ENCODE data around the gene DENND1B.

DENND1B gene

DNA sequence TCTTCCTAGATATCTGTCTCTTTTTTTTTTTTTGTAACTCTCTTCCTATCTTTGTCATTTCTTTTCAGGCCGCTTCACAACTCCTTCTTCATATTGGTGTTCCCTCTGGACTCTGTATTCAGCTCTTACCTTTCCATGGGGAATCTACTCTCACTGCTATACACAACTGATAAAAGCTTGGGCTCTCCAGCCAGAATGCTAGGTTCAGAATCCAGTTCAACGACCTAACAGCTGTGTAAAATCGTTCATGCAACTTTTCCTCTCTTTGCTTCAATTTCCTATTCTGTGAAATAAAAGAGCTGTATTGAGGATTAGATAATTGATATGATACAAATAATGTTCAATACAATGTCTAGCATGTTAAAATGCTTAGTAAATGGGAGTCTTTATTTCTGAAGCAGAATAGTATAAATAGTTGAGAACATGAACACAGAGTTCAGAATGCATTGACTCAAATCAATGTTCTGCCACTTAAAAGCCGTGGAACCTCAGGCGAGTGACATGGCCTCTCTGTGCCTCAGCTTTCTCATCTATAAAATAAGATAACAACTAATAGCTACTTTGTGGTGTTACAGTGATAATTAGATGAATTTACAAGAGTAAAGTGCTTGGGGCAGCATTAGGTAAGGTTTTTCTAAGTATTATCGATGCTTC is 88.5 kb downstream of the DENND1B start:
- no peak for DNase-seq (ENCODE audit: low read depth in 1 of 2, low spot score in 1 of 2)

GRCh38 chr1:197686231-197686630 is 89.0 kb downstream of the DENND1B start:
- DNase-seq (ENCODE audit: low read depth in 1 of 2, low spot score in 1 of 2), result no peak

DNA sequence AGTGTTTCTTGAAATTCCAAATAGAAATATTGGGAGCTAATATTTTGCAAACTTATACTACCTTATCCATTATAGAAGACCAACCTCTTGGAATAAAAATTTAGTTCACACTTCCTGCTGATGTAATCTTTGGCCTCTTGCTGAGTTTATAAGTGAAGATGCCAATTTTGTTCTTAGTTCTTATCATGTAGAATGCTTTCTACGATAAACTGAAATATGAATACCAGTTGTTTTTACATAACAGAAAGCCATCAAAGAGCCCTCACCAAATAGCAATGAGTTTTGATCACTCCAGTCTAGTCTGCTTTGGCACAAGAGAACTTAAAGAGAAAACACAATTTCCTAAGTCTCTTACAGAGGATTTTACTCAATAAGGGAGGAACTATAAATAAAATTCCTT is 89.5 kb downstream of the DENND1B start:
- no peak for DNase-seq (ENCODE audit: low read depth in 1 of 2, low spot score in 1 of 2)

- no peak for DNase-seq (ENCODE audit: low read depth in 1 of 2, low spot score in 1 of 2)
These were observed 91.3 kb downstream of the DENND1B start for GRCh38 chr1:197683895-197684553.

DNA sequence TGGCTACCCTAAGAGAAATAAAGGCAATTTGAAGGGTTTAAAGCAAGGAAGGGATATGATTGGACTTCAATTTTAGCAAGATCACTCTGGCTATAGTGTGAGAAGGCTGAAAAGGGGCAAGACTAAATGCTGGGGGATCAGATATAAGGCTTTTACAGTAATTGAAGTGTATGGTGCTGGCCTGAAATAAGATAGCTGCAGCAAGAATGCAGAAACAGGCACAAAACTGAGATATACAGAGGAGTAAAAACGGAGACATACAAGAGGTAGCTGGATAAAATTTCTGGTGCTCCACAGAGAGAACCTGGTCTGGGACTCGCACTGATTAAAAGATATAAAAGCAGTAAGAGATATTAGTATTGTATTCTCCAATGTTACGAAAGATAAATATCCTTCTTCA is 92.0 kb downstream of the DENND1B start:
- no peak for DNase-seq (ENCODE audit: low read depth in 1 of 2, low spot score in 1 of 2)

- no peak for DNase-seq (ENCODE audit: low read depth in 1 of 2, low spot score in 1 of 2)
These were observed 95.0 kb downstream of the DENND1B start for GRCh38 chr1:197680311-197680710.

DNA sequence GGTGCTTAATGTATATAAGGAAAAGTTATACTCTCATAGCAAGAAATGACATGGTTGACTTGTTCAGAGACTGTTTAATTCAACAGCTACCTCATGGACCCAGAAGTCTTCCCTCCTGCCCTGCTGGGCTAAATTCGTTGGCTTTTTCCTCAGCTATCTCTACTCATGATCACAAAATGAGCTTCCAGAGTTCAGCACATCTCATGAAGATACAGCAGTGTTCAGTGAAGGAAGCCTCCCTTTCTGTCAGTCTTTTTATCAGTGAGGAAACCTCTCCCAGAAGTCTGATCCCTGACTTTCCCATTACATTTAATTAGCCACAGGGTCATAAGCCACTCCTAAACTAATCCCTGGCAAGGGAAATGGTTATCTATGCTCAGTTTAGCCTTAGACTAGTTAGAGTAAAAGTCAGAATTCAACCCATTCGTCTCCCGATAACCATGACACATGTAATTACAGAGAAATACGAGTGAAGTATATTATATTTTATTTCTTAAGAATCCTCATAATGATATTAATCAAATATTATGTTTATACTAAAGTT is 97.5 kb downstream of the DENND1B start:
- DNase-seq (ENCODE audit: low read depth in 1 of 2, low spot score in 1 of 2), result no peak

DNA sequence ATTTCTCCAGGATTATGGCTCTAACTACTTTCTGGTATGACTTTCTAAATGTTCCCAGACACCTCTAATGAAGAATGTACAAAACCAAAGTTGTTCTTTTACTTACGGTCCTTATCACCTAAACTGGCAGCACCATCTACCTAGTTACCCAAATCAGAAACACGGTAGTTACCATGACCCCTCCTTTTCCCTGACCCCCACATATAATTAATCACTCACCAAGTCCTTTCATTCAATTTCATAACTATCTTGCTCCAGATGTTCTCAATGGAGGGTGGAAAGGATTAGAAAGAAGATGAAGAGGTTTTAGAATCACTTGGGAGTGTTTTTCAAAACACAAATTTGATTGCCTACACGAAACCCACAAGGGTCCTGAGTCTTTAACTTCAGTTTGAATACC is 98.0 kb downstream of the DENND1B start:
- DNase-seq (ENCODE audit: low read depth in 1 of 2, low spot score in 1 of 2), result no peak

DNA sequence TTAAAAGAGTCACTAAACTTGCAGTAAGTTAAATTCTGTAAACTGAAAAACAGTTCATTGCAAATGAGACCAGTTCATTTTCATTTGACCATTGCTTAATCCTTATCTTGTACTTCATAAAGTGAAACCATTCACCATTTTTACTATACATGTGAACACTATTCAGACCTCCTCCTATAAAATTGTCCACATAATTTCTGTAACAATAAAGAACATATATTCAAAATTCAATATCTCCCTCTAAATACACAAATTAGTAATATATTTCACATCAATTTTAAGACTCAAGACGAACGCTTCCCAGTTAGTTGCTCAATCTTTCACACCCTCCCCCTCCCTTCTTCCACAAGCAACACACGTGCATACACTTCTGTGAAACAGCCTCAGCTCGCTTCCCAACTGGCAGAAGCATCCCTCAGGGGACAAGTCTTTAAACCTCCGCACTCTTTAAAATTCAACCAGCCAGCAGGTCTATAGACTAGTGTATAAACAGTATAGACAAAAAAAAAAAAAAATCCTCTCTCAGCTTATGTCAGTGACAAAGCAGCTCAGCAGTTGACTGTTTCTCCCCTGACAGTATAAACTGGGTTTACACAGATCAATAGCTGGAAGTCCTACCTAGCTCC is 99.6 kb downstream of the DENND1B start:
- DNase-seq (ENCODE audit: low read depth in 1 of 2, low spot score in 1 of 2), result no peak

GRCh38 chr1:197674286-197674685 is 101.0 kb downstream of the DENND1B start:
- no peak for DNase-seq (ENCODE audit: low read depth in 1 of 2, low spot score in 1 of 2)

GRCh38 chr1:197673292-197673691 is 102.0 kb downstream of the DENND1B start:
- DNase-seq (ENCODE audit: low read depth in 1 of 2, low spot score in 1 of 2), result no peak

DNA sequence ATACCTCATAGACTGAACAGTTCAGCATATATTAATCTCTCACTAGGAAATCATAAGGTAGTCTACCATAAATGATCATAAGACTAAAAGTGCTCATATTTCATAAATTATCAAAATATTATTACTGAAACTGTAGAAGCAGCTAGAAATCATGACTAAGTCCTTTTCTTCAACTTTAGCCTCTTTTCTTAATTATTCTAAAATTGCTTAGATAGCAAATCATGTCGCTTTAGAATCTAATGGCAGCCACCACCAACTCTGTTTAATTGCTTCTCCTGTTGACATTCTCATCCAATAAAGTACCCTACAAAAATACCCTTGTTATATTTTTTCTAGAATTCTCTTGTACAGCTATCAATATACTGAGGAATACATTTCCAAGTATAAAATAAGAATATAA is 102.9 kb downstream of the DENND1B start:
- no peak for DNase-seq (ENCODE audit: low read depth in 1 of 2, low spot score in 1 of 2)

- no peak for DNase-seq (ENCODE audit: low read depth in 1 of 2, low spot score in 1 of 2)
These were observed 103.4 kb downstream of the DENND1B start for GRCh38 chr1:197671920-197672319.

- no peak for DNase-seq (ENCODE audit: low read depth in 1 of 2, low spot score in 1 of 2)
These were observed 104.1 kb downstream of the DENND1B start for GRCh38 chr1:197671140-197671539.

DNA sequence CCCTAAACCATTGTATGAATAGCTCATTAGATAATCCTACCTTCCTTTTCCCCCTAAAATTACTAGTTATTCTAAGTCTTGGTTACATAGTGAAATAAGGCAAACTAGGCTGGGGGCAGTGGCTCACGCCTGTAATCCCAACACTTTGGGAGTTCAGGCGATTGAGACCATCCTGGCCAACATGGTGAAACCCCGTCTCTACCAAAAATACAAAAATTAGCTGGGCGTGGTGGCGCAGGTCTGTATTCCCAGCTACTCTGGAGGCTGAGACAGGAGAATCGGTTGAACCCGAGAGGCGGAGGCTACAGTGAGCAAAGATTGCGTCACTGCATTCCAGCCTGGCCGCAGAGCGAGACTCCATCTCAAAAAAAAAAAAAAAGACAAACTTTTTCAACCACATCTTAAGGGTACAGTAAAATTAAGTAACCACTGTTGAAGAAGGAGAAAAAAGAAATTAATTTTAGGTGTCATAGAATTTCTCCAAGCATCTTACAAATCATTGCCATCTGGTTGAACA is 108.5 kb downstream of the DENND1B start:
- no peak for DNase-seq (ENCODE audit: low read depth in 1 of 2, low spot score in 1 of 2)

- DNase-seq (ENCODE audit: low read depth in 1 of 2, low spot score in 1 of 2), result no peak
These were observed 110.9 kb downstream of the DENND1B start for GRCh38 chr1:197664391-197664790.

DNA sequence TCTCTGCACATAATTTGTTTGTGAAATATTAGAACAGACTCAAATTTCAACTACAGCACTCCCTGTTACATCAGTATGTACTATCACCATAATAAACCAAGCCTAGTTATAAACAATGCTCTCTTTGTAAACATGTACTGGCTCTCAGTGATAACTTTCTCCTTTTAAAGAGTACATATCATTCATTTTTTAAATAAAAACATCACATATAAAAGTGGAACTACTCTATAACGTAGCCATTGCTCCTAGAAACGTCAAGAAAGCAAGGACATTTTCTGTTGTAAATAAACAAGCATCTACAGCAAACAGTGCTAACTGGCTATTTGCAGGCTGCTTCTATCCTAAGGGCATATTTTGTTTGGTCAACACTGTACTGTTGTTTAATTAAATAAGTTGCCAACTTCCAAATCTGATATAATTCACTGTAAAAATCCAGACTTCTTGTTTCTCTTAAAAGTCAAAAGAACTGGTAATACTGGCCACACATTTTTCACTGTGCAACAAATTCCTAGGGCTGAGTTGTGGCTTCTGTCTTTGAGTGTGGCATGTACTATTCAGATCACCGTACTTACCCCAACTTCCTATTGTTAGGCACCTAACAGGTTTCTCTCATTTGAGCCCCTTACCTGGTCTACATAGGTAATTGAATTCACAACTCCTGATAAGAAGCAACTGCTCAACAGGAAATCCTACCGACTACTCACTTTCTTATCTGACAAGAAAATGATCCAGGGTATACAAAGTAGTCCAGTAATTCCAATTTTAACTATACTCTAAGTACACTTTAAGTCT is 111.9 kb downstream of the DENND1B start:
- no peak for DNase-seq (ENCODE audit: low read depth in 1 of 2, low spot score in 1 of 2)

DNA sequence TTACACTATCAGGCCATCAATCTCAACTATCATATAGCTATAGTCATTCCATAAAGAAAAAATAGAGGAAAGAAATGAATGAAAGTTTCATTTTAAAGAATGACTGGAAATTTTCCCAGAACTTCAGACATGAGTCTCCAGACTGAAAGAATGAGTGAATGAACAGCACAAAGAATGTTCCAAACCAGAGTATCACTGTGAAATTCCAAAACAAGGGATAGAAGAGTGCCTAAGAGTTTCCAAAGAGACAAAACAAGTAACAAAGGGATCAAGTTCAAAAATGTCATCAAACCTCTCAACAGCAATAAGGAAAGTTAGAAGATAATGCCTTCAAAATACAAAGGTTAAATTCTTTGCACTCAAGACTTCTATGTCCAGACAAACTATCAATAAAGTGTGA is 114.9 kb downstream of the DENND1B start:
- no peak for DNase-seq (ENCODE audit: low read depth in 1 of 2, low spot score in 1 of 2)

- no peak for DNase-seq (ENCODE audit: low read depth in 1 of 2, low spot score in 1 of 2)
These were observed 116.1 kb downstream of the DENND1B start for GRCh38 chr1:197659171-197659570.

- no peak for DNase-seq (ENCODE audit: low read depth in 1 of 2, low spot score in 1 of 2)
These were observed 126.1 kb downstream of the DENND1B start for GRCh38 chr1:197649188-197649587.

DNA sequence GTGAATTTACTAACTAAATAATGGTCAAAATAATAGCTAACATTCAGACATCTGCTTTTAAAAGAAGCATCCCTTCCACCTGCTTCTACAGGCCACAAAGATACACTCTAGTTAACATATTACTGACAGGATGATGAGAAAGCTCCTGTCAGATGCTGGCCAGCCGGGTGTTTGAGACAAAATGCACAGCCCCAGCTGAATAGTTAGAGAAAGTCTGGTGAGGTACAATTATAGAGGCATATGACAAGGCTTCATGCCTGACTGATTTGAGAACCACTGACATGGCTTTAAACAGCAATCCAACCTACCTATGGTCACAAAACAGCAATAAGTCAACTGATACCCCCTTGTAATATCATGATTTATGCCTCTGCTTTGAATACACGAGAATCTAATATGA is 137.0 kb downstream of the DENND1B start:
- no peak for DNase-seq (ENCODE audit: low read depth in 1 of 2, low spot score in 1 of 2)
